Common myeloid progenitor, CD34-positive (primary cell): Measurements from ENCODE around the gene SLC6A11.

Experiments
- CTCF ChIA-PET: fragments of 350-600 bp; sonication (Branson Sonifier 250); formaldehyde crosslinking; loops from one replicate; lab custom pipeline; 2021; ENCODE audit warnings: antibody characterized with exemption; lab: Charles Lee
- POLR2A ChIA-PET: fragments of 350-600 bp; sonication (Branson Sonifier 250); formaldehyde crosslinking; loops from one replicate; lab custom pipeline; 2021; ENCODE audit warnings: antibody characterized with exemption; lab: Charles Lee
- DNase-seq, 3 donors: peaks; one replicate each; pipeline versions ENCODE4 v3.0.0 to v3.0.0-alpha.2; 2013
- H3K27ac ChIP-seq, 2 experiments: 1 replicate in 1 of 2; 2 replicates in 1 of 2; pipeline ENCODE4 v1.7.0; 2013; ENCODE audit warnings: inconsistent platforms in 2 of 2, low read length in 2 of 2, mild to moderate bottlenecking in 2 of 2, low read depth in 1 of 2, moderate library complexity in 1 of 2; ENCODE audit not compliant: severe bottlenecking in 2 of 2, insufficient read depth in 1 of 2, poor library complexity in 1 of 2
- H3K27me3 ChIP-seq, 5 experiments: replicated peaks in 2 of 5; 1 replicate in 3 of 5; 2 replicates in 2 of 5; pipeline versions ENCODE4 v1.6.1 to v1.7.0; 2013; ENCODE audit warnings: low read length in 4 of 5, mild to moderate bottlenecking in 2 of 5, moderate library complexity in 2 of 5, inconsistent platforms in 1 of 5; ENCODE audit not compliant: insufficient read depth in 5 of 5, control insufficient read depth in 4 of 5
- H3K36me3 ChIP-seq, 4 experiments: 1 replicate in 2 of 4; 2 replicates in 2 of 4; pipeline versions ENCODE4 v1.6.1 to v1.7.0; 2013; ENCODE audit warnings: low read length in 3 of 4, control low read depth in 1 of 4, mild to moderate bottlenecking in 1 of 4; ENCODE audit not compliant: control insufficient read depth in 4 of 4, insufficient read depth in 4 of 4
- H3K4me1 ChIP-seq, 4 experiments: 1 replicate in 3 of 4; 2 replicates in 1 of 4; pipeline versions ENCODE4 v1.6.1 to v1.7.1; 2013; ENCODE audit warnings: low read length in 3 of 4, mild to moderate bottlenecking in 3 of 4, control low read depth in 1 of 4, inconsistent platforms in 1 of 4, moderate library complexity in 1 of 4; ENCODE audit not compliant: control insufficient read depth in 4 of 4, insufficient read depth in 4 of 4; ENCODE audit errors: control extremely low read depth in 1 of 4
- H3K4me3 ChIP-seq, 7 experiments: 1 replicate in 4 of 7; 2 replicates in 3 of 7; pipeline versions ENCODE4 v1.5.1 to v1.7.0; 2013; ENCODE audit warnings: mild to moderate bottlenecking in 7 of 7, low read length in 6 of 7, moderate library complexity in 6 of 7, inconsistent platforms in 2 of 7, low read depth in 2 of 7, control low read depth in 1 of 7; ENCODE audit not compliant: insufficient read depth in 4 of 7, control insufficient read depth in 1 of 7; ENCODE audit errors: extremely low read depth in 1 of 7
- H3K9me3 ChIP-seq, 5 experiments: 1 replicate in 4 of 5; 2 replicates in 1 of 5; pipeline versions ENCODE4 v1.6.1 to v1.7.1; 2013; ENCODE audit warnings: low read length in 4 of 5, mild to moderate bottlenecking in 2 of 5, inconsistent platforms in 1 of 5, low read depth in 1 of 5, moderate library complexity in 1 of 5; ENCODE audit not compliant: control insufficient read depth in 4 of 5, insufficient read depth in 2 of 5; ENCODE audit errors: control extremely low read depth in 1 of 5
- WGBS: methylation state at CpG from one replicate; pipeline ENCODE4 v1.1.5; 2013; ENCODE audit not compliant: insufficient coverage; 5-methylcytosine and 5-hydroxymethylcytosine counted together

Gene SLC6A11

DNA sequence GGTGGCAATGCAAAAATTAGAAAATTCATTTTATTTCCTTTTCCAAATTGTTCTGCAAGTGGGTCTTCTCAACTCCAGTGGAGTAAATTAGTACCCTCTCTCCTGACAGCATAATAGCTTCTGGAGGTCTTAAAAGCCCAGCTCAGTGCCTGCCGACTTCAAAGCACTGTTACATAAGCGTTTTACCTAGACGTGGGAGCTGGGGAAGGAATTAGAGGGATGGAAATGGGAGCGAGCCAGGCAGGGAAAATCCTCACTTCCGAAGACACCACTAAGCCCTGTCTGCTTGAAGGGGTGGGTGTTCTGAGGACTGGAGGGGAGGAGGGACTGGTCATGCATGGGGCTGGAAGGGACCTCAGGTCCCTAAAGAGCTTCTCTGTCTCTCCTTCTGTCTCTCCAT lies 99.3 kb downstream of the SLC6A11 start:
- Histone ChIP-seq H3K9me3 (peaks cover 0 to under 1% (median 0%) of the 10 kb centered on the region in 5 experiments), H3K36me3 (no peaks in the 10 kb centered on the region), H3K27ac (no peak overlapping the region), H3K27me3 (peaks cover 0 to 18% (median 9%) of the 10 kb centered on the region in 5 experiments), H3K4me1 (no peaks in the 10 kb centered on the region), H3K4me3 (no peak overlapping the region)
- WGBS, result 8% methylated on average over 2 of the region's 5 CpGs
- POLR2A ChIA-PET, result no interaction called here
- DNase-seq, result no peak
- CTCF ChIA-PET, result no interaction called here

GRCh38 chr3:10917176-10917575 lies 101.1 kb downstream of the SLC6A11 start:
- ChIA-PET CTCF (interaction anchor here (1.2 kb wide), 1 partner anchor 9 kb away, joined by 3 read pairs; no protein-coding TSS in a partner anchor), POLR2A (no interaction called here)
- WGBS, result 83% methylated on average over 2 of the region's 3 CpGs
- Histone ChIP-seq H3K27ac (no peak overlapping the region), H3K27me3 (peaks cover 0 to 18% (median 11%) of the 10 kb centered on the region in 5 experiments), H3K4me3 (no peak overlapping the region), H3K4me1 (no peaks in the 10 kb centered on the region), H3K9me3 (peaks cover 0 to 15% (median 0%) of the 10 kb centered on the region in 5 experiments), H3K36me3 (no peaks in the 10 kb centered on the region)
- no peak for DNase-seq

GRCh38 chr3:10918011-10918410 lies 102.0 kb downstream of the SLC6A11 start:
- no peaks in the 10 kb centered on the region for H3K4me1 ChIP-seq
- peaks cover 0 to 15% (median 0%) of the 10 kb centered on the region in 5 experiments for H3K9me3 ChIP-seq
- DNase-seq, result no peak
- peaks cover 0 to 18% (median 9%) of the 10 kb centered on the region in 5 experiments for H3K27me3 ChIP-seq
- H3K27ac ChIP-seq, result no peak overlapping the region
- H3K36me3 ChIP-seq, result no peaks in the 10 kb centered on the region
- 93% methylated on average over 11 of the region's 11 CpGs for WGBS
- no peak overlapping the region for H3K4me3 ChIP-seq
- CTCF ChIA-PET, result interaction anchor here (1.2 kb wide), 1 partner anchor 10 kb away, joined by 3 read pairs; no protein-coding TSS in a partner anchor
- POLR2A ChIA-PET, result no interaction called here

DNA sequence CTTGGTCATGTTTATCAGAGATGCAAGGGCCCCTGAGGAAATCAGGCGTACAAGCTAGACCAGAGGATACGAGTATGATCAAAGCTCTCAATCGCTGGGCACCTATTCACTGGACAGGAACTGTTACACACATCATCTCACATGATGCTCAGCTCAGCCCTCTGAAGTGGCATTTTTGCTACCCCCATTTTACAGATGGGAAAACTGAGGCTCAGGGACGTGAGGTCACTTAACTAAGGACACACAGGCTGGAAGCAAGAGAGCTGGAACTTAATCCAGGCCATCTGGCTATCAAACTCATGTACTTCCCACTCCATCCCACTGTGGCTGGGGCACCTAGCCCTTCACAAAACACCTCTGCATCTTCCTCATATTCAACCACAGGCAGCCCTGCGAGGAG lies 103.6 kb downstream of the SLC6A11 start:
- POLR2A ChIA-PET, result no interaction called here
- Histone ChIP-seq H3K4me1 (no peaks in the 10 kb centered on the region), H3K4me3 (no peak overlapping the region), H3K27me3 (peaks cover 0 to 17% (median 9%) of the 10 kb centered on the region in 5 experiments), H3K36me3 (no peaks in the 10 kb centered on the region), H3K9me3 (peaks cover 0 to 15% (median 0%) of the 10 kb centered on the region in 5 experiments), H3K27ac (no peak overlapping the region)
- no peak for DNase-seq
- CTCF ChIA-PET, result interaction anchor here (1.8 kb wide), 1 partner anchor 147 kb away, joined by 3 read pairs; no protein-coding TSS in a partner anchor
- WGBS, result 90% methylated on average over 5 of the region's 5 CpGs

DNA sequence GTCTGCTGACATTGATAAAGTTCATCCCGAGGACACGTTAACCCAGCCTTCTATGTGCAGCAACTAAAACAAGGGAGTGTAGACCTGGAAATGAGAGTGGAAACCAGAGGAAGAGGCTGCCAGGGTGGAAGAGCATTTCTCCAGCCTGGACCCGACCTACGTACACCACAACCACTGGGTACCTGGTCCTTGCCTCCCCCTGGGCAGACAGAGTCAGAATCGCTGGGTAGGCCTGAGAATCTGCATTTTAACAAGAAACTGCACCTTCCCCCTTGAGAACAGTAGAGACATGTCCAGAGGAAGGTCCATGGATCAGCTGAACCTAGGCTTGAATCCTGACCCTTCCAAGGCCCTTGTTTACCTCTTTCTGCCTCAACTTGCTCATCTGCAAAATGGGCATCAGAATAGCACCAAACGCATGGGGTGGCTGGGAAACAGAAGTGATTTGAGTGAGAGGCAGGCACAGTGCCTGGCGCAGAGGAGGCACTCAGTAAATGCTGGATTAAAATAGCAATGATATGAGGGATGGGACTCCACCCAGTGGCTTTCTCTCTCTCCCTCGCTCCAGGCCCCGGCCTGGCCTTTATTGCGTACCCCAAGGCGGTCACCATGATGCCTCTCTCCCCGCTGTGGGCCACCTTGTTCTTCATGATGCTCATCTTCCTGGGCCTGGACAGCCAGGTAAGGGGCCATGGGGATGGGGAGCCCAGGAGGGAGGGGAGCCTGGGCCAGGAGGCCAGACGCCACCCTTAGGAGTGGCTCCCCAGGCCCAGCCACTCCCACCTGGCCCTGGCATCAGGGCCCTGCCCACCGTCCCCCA lies 109.6 kb downstream of the SLC6A11 start:
- WGBS, result 97% methylated on average over 13 of the region's 14 CpGs
- DNase-seq, result no peak
- CTCF ChIA-PET, result no interaction called here
- no peaks in the 10 kb centered on the region for H3K4me1 ChIP-seq
- H3K27me3 ChIP-seq, result peaks cover 0 to 6% (median 3%) of the 10 kb centered on the region in 5 experiments
- H3K4me3 ChIP-seq, result no peak overlapping the region
- no peaks in the 10 kb centered on the region for H3K36me3 ChIP-seq
- H3K27ac ChIP-seq, result no peak overlapping the region
- POLR2A ChIA-PET, result no interaction called here
- peaks cover 0 to 11% (median 0%) of the 10 kb centered on the region in 5 experiments for H3K9me3 ChIP-seq

DNA sequence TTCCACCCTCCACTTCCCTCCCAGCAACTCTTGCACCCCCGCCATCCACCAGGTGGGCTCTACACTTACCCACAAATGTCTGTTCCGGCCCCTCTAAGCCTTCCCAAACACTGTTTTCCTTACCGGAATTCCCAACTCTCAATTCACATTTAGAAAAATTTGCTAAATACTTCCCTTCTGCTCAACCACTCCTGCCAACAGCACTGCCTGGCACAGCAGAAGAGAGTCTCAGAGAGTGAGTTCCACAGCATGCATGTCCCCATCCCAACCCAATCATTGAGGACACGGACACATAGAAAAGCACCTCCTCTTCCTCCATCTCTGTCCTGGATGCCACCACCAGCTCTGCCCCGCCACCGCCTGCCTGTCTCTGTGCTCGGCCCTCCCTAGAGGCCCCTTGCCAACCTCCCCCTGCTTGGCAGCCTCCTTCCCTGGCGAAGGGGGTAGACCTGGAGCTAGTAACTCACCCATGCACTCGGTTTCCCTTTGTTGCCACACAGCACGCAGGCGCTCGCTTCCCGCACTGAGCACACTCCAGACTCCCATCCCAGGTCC lies 110.3 kb downstream of the SLC6A11 start:
- no peak overlapping the region for H3K27ac ChIP-seq
- 95% methylated on average over 11 of the region's 13 CpGs for WGBS
- H3K9me3 ChIP-seq, result peaks cover 0 to 6% (median 0%) of the 10 kb centered on the region in 5 experiments
- no peak overlapping the region for H3K4me3 ChIP-seq
- ChIA-PET POLR2A (no interaction called here), CTCF (no interaction called here)
- H3K27me3 ChIP-seq, result peaks cover 0 to 4% (median 0%) of the 10 kb centered on the region in 5 experiments
- DNase-seq, result no peak
- H3K36me3 ChIP-seq, result no peaks in the 10 kb centered on the region
- no peaks in the 10 kb centered on the region for H3K4me1 ChIP-seq
